ENCODE measurements around the gene ADAMTSL2. TPM values are rescaled to one million over a fixed set of nuclear protein-coding genes. Genes with fewer than 3 reads are reported as not detected.

ADAMTSL2 gene
- total RNA-seq, 1 experiment from 2014 or later, result not detected

- Mint-ChIP-seq H3K27me3 (ENCODE audit: insufficient read depth, unreplicated experiment) (peaks cover 48% of the 10 kb centered on the region), H3K9me3 (ENCODE audit: unreplicated experiment) (no peaks in the 10 kb centered on the region), H3K36me3 (ENCODE audit: insufficient read depth, unreplicated experiment) (no peaks in the 10 kb centered on the region), H3K4me3 (ENCODE audit: unreplicated experiment) (no peak overlapping the region), H3K4me1 (ENCODE audit: insufficient read depth, unreplicated experiment) (no peaks in the 10 kb centered on the region), H3K27ac (ENCODE audit: low read depth, unreplicated experiment) (no peak overlapping the region)
- BruUV-seq (replicated peaks), result no TSS peak
- TF ChIP-seq CTCF (IDR thresholded peaks at IDR 0.05; ENCODE audit: unreplicated experiment), result no peak
- DNase-seq (ENCODE audit: unreplicated experiment), result no peak
- ChIA-PET CTCF (no interaction called here), POLR2A (no interaction called here)
- intact Hi-C loops (cut with micrococcal nuclease), result no loop called here
Observed at GRCh38 chr9:133536536-133536935, 2.0 kb downstream of the ADAMTSL2 start.

GRCh38 chr9:133537257-133537656 is 2.8 kb downstream of the ADAMTSL2 start:
- intact Hi-C loops (cut with micrococcal nuclease), result no loop called here
- H3K4me3 Mint-ChIP-seq (ENCODE audit: unreplicated experiment), result no peak overlapping the region
- CTCF ChIA-PET, result no interaction called here
- H3K36me3 Mint-ChIP-seq (ENCODE audit: insufficient read depth, unreplicated experiment), result no peaks in the 10 kb centered on the region
- TF ChIP-seq CTCF (IDR thresholded peaks at IDR 0.05; ENCODE audit: unreplicated experiment), result no peak
- no peak for DNase-seq (ENCODE audit: unreplicated experiment)
- H3K4me1 Mint-ChIP-seq (ENCODE audit: insufficient read depth, unreplicated experiment), result no peaks in the 10 kb centered on the region
- H3K9me3 Mint-ChIP-seq (ENCODE audit: unreplicated experiment), result no peaks in the 10 kb centered on the region
- no peak overlapping the region for H3K27ac Mint-ChIP-seq (ENCODE audit: low read depth, unreplicated experiment)
- H3K27me3 Mint-ChIP-seq (ENCODE audit: insufficient read depth, unreplicated experiment), result peaks cover 41% of the 10 kb centered on the region
- POLR2A ChIA-PET, result no interaction called here
- BruUV-seq (replicated peaks), result no TSS peak

- Mint-ChIP-seq H3K27me3 (ENCODE audit: insufficient read depth, unreplicated experiment) (peaks cover 34% of the 10 kb centered on the region), H3K4me3 (ENCODE audit: unreplicated experiment) (no peak overlapping the region), H3K27ac (ENCODE audit: low read depth, unreplicated experiment) (no peak overlapping the region), H3K36me3 (ENCODE audit: insufficient read depth, unreplicated experiment) (no peaks in the 10 kb centered on the region), H3K4me1 (ENCODE audit: insufficient read depth, unreplicated experiment) (no peaks in the 10 kb centered on the region), H3K9me3 (ENCODE audit: unreplicated experiment) (no peaks in the 10 kb centered on the region)
- CTCF ChIA-PET, result interaction anchor here (0.6 to 0.7 kb wide), 2 partner anchors 64 to 308 kb away, joined by 3 read pairs; no protein-coding TSS in a partner anchor
- no TSS peak for BruUV-seq (replicated peaks)
- DNase-seq (ENCODE audit: unreplicated experiment), result no peak
- POLR2A ChIA-PET, result no interaction called here
- intact Hi-C loops (cut with micrococcal nuclease), result no loop called here
- no peak for TF ChIP-seq CTCF (IDR thresholded peaks at IDR 0.05; ENCODE audit: unreplicated experiment)
Observed at GRCh38 chr9:133538176-133538575, 3.7 kb downstream of the ADAMTSL2 start.

GRCh38 chr9:133538851-133539833 is 4.6 kb downstream of the ADAMTSL2 start:
- no TSS peak for BruUV-seq (replicated peaks)
- H3K9me3 Mint-ChIP-seq (ENCODE audit: unreplicated experiment), result no peaks in the 10 kb centered on the region
- ChIA-PET CTCF (interaction anchor here (0.7 kb wide), 1 partner anchor 63 kb away, joined by 3 read pairs; no protein-coding TSS in a partner anchor), POLR2A (interaction anchor here (0.7 kb wide), 1 partner anchor 601 kb away, joined by 3 read pairs; no protein-coding TSS in a partner anchor)
- H3K27me3 Mint-ChIP-seq (ENCODE audit: insufficient read depth, unreplicated experiment), result peaks cover 34% of the 10 kb centered on the region
- no peak for DNase-seq (ENCODE audit: unreplicated experiment)
- no peak overlapping the region for H3K27ac Mint-ChIP-seq (ENCODE audit: low read depth, unreplicated experiment)
- TF ChIP-seq CTCF (IDR thresholded peaks at IDR 0.05; ENCODE audit: unreplicated experiment), result no peak
- H3K4me3 Mint-ChIP-seq (ENCODE audit: unreplicated experiment), result no peak overlapping the region
- H3K36me3 Mint-ChIP-seq (ENCODE audit: insufficient read depth, unreplicated experiment), result no peaks in the 10 kb centered on the region
- intact Hi-C loops (cut with micrococcal nuclease), result no loop called here
- no peaks in the 10 kb centered on the region for H3K4me1 Mint-ChIP-seq (ENCODE audit: insufficient read depth, unreplicated experiment)

Measured in MCF 10A (cell line).